Gastroesophageal sphincter (tissue), 3 donors: ENCODE measurements around the gene ADGRG3.

Experiments
- EP300 ChIP-seq: sonication (generic); formaldehyde crosslinking; IDR thresholded peaks from one replicate; pipeline ENCODE4 v1.6.1; 2017; ENCODE audit warnings: antibody characterized with exemption, mild to moderate bottlenecking
- POLR2A ChIP-seq, 2 donors: fragments of 450-650 bp; IDR thresholded peaks; one replicate each; pipeline ENCODE4 v1.6.1; 2017; ENCODE audit warnings: antibody characterized with exemption in 2 of 2, mild to moderate bottlenecking in 2 of 2, moderate library complexity in 1 of 2
- TF ChIP-seq, protein P1 (sequence below), 4 experiments: fragments of 200-600 bp in 2 of 4; fragments of 450-650 bp in 2 of 4; sonication (generic) in 1 of 4; IDR thresholded peaks; one replicate each; pipeline ENCODE4 v1.5.1; 2017 to 2019; ENCODE audit warnings: antibody characterized with exemption in 4 of 4, mild to moderate bottlenecking in 2 of 4, moderate library complexity in 2 of 4

- TF ChIP-seq POLR2A (IDR thresholded peaks at IDR 0.05), result peak in 1 of 2 donors; percentile 20
- TF ChIP-seq, protein P1, sequence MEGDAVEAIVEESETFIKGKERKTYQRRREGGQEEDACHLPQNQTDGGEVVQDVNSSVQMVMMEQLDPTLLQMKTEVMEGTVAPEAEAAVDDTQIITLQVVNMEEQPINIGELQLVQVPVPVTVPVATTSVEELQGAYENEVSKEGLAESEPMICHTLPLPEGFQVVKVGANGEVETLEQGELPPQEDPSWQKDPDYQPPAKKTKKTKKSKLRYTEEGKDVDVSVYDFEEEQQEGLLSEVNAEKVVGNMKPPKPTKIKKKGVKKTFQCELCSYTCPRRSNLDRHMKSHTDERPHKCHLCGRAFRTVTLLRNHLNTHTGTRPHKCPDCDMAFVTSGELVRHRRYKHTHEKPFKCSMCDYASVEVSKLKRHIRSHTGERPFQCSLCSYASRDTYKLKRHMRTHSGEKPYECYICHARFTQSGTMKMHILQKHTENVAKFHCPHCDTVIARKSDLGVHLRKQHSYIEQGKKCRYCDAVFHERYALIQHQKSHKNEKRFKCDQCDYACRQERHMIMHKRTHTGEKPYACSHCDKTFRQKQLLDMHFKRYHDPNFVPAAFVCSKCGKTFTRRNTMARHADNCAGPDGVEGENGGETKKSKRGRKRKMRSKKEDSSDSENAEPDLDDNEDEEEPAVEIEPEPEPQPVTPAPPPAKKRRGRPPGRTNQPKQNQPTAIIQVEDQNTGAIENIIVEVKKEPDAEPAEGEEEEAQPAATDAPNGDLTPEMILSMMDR (IDR thresholded peaks at IDR 0.05), result no peak
- no peak for TF ChIP-seq EP300
These were observed 67.8 kb downstream of the ADGRG3 start, which contains the start of gene KATNB1 for GRCh38 chr16:57735755-57736418.
